Adrenal gland (tissue), 12 donors: ENCODE results near the gene SIX5. TPM values are rescaled to one million over a fixed set of nuclear protein-coding genes. Genes with fewer than 3 reads are reported as not detected.

Experiments used
- DNase-seq, 7 donors: peaks; one replicate each; pipeline ENCODE4 v3.0.0-alpha.2; 2019 to 2020
- H3K27ac ChIP-seq, 5 donors: fragments of 200-600 bp; sonication (generic) in 4 of 5; 1 replicate in 3 of 5; 2 replicates in 2 of 5; pipeline versions ENCODE4 v1.5.1 to v1.8.0; 2016 to 2020; ENCODE audit warnings: mild to moderate bottlenecking in 1 of 5
- H3K27me3 ChIP-seq: fragments of 200-600 bp; 2 replicates; pipeline ENCODE4 v1.8.0; 2021
- H3K36me3 ChIP-seq, 2 donors: fragments of 200-600 bp; replicated peaks in 1 of 2; 1 replicate in 1 of 2; 2 replicates in 1 of 2; pipeline versions ENCODE4 v1.5.1 to v1.8.0; 2018 to 2022
- H3K4me1 ChIP-seq, 2 donors: fragments of 200-600 bp; replicated peaks in 1 of 2; 1 replicate in 1 of 2; 2 replicates in 1 of 2; pipeline versions ENCODE4 v1.5.1 to v1.8.0; 2018 to 2021
- H3K4me3 ChIP-seq, 4 donors: fragments of 200-600 bp; sonication (generic) in 3 of 4; one replicate each; pipeline ENCODE4 v1.5.1; 2016 to 2018
- H3K9me3 ChIP-seq, 3 donors: fragments of 200-600 bp; sonication (generic) in 1 of 3; replicated peaks in 1 of 3; 1 replicate in 2 of 3; 2 replicates in 1 of 3; pipeline versions ENCODE4 v1.5.1 to v1.8.0; 2016 to 2021
- POLR2A ChIP-seq, 2 donors: fragments of 450-650 bp; IDR thresholded peaks; one replicate each; pipeline ENCODE4 v1.6.1; 2017; ENCODE audit warnings: antibody characterized with exemption in 2 of 2, mild to moderate bottlenecking in 2 of 2, moderate library complexity in 1 of 2
- WGBS, 4 donors: extraction: QIAGEN DNeasy Blood & Tissue Kit in 2 of 4; methylation state at CpG; one replicate each; pipeline versions ENCODE4 v1.1.5 to v1.1.7; 2013 to 2017; 5-methylcytosine and 5-hydroxymethylcytosine counted together
- intact Hi-C, 2 donors: fragments of 100-400 bp; cut with DNase I; formaldehyde crosslinking; loops; one replicate each; pipeline versions ENCODE4 v1.14.1 to v1.15.0; 2022 to 2023
- polyA plus RNA-seq, 3 donors: library from polyadenylated mRNA; stranded (reverse); fragments of 200-250 nt in 2 of 3; fragments of 350-450 nt in 1 of 3; fragmentation: Illumina TruSeq in 1 of 3; extraction: RNeasy Lipid Tissue Mini Kit (QIAGEN cat#74804) in 1 of 3; gene quantifications; one replicate each; pipeline ENCODE4 v1.2.3, GENCODE V29; 2013 to 2014
- total RNA-seq, 9 donors: library from RNA; depleted of rRNA in 4 of 9; stranded (reverse); fragments of >200 nt in 4 of 9; fragments of 120-200 nt in 1 of 9; fragmentation: NEBNext Ultra II Directional in 1 of 9; extraction: Animal tissue kit (Norgen Biotek cat#: 25700) in 1 of 9; gene quantifications; one replicate each; pipeline versions ENCODE4 v1.1.0 to v1.2.4, GENCODE V29; 2013 to 2023
- TF ChIP-seq, protein P1 (sequence below), 6 experiments: fragments of 450-650 bp in 4 of 6; fragments of 200-600 bp in 2 of 6; sonication (generic) in 1 of 6; IDR thresholded peaks; 1 replicate in 5 of 6; 2 replicates in 1 of 6; pipeline versions ENCODE4 v1.5.1 to v1.8.0; 2016 to 2021; ENCODE audit warnings: antibody characterized with exemption in 6 of 6, mild to moderate bottlenecking in 2 of 6, moderate library complexity in 1 of 6
- donor health status: healthy with polysubstance abuse.
- donor health status: Bipolar disorder and iron deficiency.
- donor health status: DM: yes; HTN: yes; CAD: no.
- donor health status: DM: no; HTN: no; CAD: no.
- donor health status: DM: no; HTN: no; CAD: no.
- donor health status: DM: yes; HTN: yes; CAD: no.

Gene SIX5
- total and polyA plus RNA-seq, 12 donors = 6.2 to 69.1 (median 27.1) TPM

- intact Hi-C loops = no loop called here
- TF ChIP-seq POLR2A (IDR thresholded peaks at IDR 0.05) = no peak
Observed at GRCh38 chr19:45761714-45762113, 7.3 kb downstream of the SIX5 start.

DNA sequence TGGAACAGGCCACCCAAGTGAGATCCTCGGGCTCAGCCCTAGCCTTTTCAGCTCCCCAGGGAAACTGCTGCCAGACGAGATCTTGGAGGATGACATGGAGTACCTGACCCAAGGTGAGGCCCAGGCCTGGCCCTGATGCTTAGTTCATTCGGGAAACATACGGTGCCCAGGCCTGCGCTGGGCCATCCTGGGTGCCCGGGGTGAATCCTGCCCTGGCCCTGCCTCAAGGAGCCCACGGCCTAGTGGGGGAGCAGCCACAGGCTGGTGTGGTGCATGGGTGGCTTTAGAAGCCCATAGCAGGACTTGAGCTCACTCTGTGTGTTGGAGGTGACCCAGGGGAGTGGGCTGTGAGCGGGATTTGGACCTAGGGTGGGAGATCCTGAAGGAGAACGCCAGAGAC lies 10.1 kb downstream of the SIX5 start:
- H3K4me3 ChIP-seq = no peak overlapping the region
- 72 to 86% (median 79%) methylated on average over 3 to 9 of the region's 9 CpGs for WGBS, 4 donors
- no peak overlapping the region for H3K27ac ChIP-seq
- H3K9me3 ChIP-seq = no peaks in the 10 kb centered on the region
- no peaks in the 10 kb centered on the region for H3K36me3 ChIP-seq
- H3K4me1 ChIP-seq = no peaks in the 10 kb centered on the region
- no peak for DNase-seq
- no peaks in the 10 kb centered on the region for H3K27me3 ChIP-seq
- TF ChIP-seq, protein P1, sequence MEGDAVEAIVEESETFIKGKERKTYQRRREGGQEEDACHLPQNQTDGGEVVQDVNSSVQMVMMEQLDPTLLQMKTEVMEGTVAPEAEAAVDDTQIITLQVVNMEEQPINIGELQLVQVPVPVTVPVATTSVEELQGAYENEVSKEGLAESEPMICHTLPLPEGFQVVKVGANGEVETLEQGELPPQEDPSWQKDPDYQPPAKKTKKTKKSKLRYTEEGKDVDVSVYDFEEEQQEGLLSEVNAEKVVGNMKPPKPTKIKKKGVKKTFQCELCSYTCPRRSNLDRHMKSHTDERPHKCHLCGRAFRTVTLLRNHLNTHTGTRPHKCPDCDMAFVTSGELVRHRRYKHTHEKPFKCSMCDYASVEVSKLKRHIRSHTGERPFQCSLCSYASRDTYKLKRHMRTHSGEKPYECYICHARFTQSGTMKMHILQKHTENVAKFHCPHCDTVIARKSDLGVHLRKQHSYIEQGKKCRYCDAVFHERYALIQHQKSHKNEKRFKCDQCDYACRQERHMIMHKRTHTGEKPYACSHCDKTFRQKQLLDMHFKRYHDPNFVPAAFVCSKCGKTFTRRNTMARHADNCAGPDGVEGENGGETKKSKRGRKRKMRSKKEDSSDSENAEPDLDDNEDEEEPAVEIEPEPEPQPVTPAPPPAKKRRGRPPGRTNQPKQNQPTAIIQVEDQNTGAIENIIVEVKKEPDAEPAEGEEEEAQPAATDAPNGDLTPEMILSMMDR (IDR thresholded peaks at IDR 0.05) = no peak
- no peak for TF ChIP-seq POLR2A (IDR thresholded peaks at IDR 0.05)
- intact Hi-C loops = no loop called here

More at GRCh38 chr19:45761714-45762113, 7.3 kb downstream of the SIX5 start:
- no peaks in the 10 kb centered on the region for H3K9me3 ChIP-seq
- H3K36me3 ChIP-seq = no peaks in the 10 kb centered on the region
- no peak overlapping the region for H3K4me3 ChIP-seq
- no peaks in the 10 kb centered on the region for H3K27me3 ChIP-seq
- no peak for DNase-seq
- no peak overlapping the region for H3K27ac ChIP-seq
- 83 to 93% (median 88%) methylated on average over 8 to 17 of the region's 17 CpGs for WGBS, 4 donors
- peaks cover 1 to 11% of the 10 kb centered on the region in 2 donors for H3K4me1 ChIP-seq

GRCh38 chr19:45757695-45758094 lies 11.4 kb downstream of the SIX5 start:
- Histone ChIP-seq H3K4me3 (no peak overlapping the region), H3K4me1 (no peaks in the 10 kb centered on the region), H3K27ac (no peak overlapping the region), H3K27me3 (no peaks in the 10 kb centered on the region), H3K36me3 (no peaks in the 10 kb centered on the region), H3K9me3 (no peaks in the 10 kb centered on the region)
- TF ChIP-seq, protein P1 (IDR thresholded peaks at IDR 0.05) = no peak
- no peak for TF ChIP-seq POLR2A (IDR thresholded peaks at IDR 0.05)
- DNase-seq = no peak
- WGBS, 4 donors = 79 to 88% (median 83%) methylated on average over 9 of the region's 9 CpGs
- intact Hi-C loops = no loop called here

- no peak overlapping the region for H3K27ac ChIP-seq
- 83 to 100% (median 95%) methylated on average over 4 to 8 of the region's 8 CpGs for WGBS, 4 donors
- no peaks in the 10 kb centered on the region for H3K27me3 ChIP-seq
- no peaks in the 10 kb centered on the region for H3K4me1 ChIP-seq
- intact Hi-C loops = no loop called here
- TF ChIP-seq, protein P1 (IDR thresholded peaks at IDR 0.05) = no peak
- TF ChIP-seq POLR2A (IDR thresholded peaks at IDR 0.05) = no peak
- H3K36me3 ChIP-seq = no peaks in the 10 kb centered on the region
- no peak for DNase-seq
- no peak overlapping the region for H3K4me3 ChIP-seq
- no peaks in the 10 kb centered on the region for H3K9me3 ChIP-seq
Observed at GRCh38 chr19:45754323-45754722, 14.7 kb downstream of the SIX5 start.

DNA sequence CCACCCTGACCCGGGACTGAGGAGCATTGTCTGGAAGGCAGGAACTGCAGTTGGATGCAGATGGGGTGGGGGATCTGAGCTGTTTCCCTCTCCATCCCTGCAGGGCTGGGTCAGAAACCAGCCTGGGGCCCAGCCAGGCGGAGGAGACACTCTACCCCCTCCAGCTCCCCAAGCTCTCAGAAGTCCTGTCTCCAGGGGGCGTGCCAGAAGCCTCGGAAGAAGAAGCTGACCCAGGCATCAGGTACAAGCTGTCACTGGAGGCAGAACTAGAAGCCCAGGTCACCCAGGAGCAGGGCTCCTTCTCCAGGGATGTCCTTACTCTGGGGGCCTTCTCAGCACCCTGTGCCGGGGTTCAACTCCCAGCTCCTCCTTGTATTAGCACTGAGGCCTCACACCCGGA lies 15.5 kb downstream of the SIX5 start:
- TF ChIP-seq POLR2A (IDR thresholded peaks at IDR 0.05) = no peak
- TF ChIP-seq, protein P1 (IDR thresholded peaks at IDR 0.05) = no peak
- H3K4me1 ChIP-seq = no peaks in the 10 kb centered on the region
- H3K36me3 ChIP-seq = no peaks in the 10 kb centered on the region
- no peak for DNase-seq
- H3K9me3 ChIP-seq = no peaks in the 10 kb centered on the region
- WGBS, 4 donors = 71 to 81% (median 79%) methylated on average over 6 of the region's 6 CpGs
- intact Hi-C loops = no loop called here
- H3K4me3 ChIP-seq = no peak overlapping the region
- H3K27ac ChIP-seq = no peak overlapping the region
- H3K27me3 ChIP-seq = no peaks in the 10 kb centered on the region
